D721Med (cell line): ENCODE results near the gene RSPH6A.

Experiments
- DNase-seq: peaks from one replicate; pipeline ENCODE4 v3.0.0; 2011; ENCODE audit warnings: low spot score; ENCODE audit not compliant: insufficient read length
- FAIRE-seq: peaks from 2 replicates; lab custom pipeline; 2011; peaks lifted over from hg19 to GRCh38; lab: Jason Lieb, UNC
- CTCF ChIP-seq: IDR thresholded peaks from 2 replicates; pipeline ENCODE4 v1.5.1; 2012; ENCODE audit warnings: mild to moderate bottlenecking, control low read depth; ENCODE audit not compliant: insufficient read depth; ENCODE audit errors: missing control alignments

RSPH6A gene

GRCh38 chr19:45768984-45769782, 45.9 kb downstream of the RSPH6A start, which contains the start of gene SIX5:
Gene SIX5 (minus strand): TSS chr19:45769252. CDS start chr19:45768844, 408 bp downstream.
- no peak for FAIRE-seq
- no peak for TF ChIP-seq CTCF
- peak; percentile 93 for DNase-seq

- no peak for TF ChIP-seq CTCF
- DNase-seq (no peak), FAIRE-seq (no peak)
Observed at GRCh38 chr19:45768655-45768983, 46.5 kb downstream of the RSPH6A start.

GRCh38 chr19:45767881-45768654, 47.0 kb downstream of the RSPH6A start:
- DNase-seq (no peak), FAIRE-seq (no peak)
- TF ChIP-seq CTCF = no peak

- DNase-seq (no peak), FAIRE-seq (no peak)
- no peak for TF ChIP-seq CTCF
Observed at GRCh38 chr19:45767410-45767880, 47.7 kb downstream of the RSPH6A start.

- DNase-seq = no peak
- TF ChIP-seq CTCF = no peak
- no peak for FAIRE-seq
Observed at GRCh38 chr19:45766869-45767346, 48.2 kb downstream of the RSPH6A start.

- TF ChIP-seq CTCF = no peak
- no peak for FAIRE-seq
- no peak for DNase-seq
Observed at GRCh38 chr19:45766296-45766868, 48.7 kb downstream of the RSPH6A start.
